ENCODE measurements around the gene MT1B.

MT1B gene

GRCh38 chr16:56691885-56692284 is 40.2 kb downstream of the MT1B start:
- no peak for DNase-seq

DNA sequence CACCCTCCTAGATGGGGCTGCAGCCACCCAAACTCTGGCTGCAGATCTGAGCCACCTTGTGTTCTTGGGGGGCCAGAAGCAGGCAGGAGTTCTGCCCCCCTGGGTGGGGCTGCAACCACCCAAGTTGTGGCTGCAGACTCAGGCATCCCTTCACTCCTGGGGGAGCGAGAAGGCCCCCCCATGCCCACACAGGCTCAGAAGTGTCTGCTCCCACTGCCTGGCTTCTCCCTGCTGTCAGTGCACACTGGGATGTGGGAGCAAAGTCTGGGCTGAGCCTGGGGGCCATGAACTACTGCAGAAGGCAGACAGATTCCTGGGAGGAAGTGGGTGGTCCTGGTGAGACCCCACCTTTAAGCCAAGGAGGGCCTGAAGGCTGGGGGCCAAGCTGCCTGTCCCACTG is 43.6 kb downstream of the MT1B start:
- DNase-seq: no peak

GRCh38 chr16:56697456-56698155 is 45.9 kb downstream of the MT1B start:
- DNase-seq: no peak

GRCh38 chr16:56700195-56700594 is 48.5 kb downstream of the MT1B start:
- DNase-seq: no peak

- no peak for DNase-seq
Measured at GRCh38 chr16:56700631-56701030, 48.9 kb downstream of the MT1B start.

- DNase-seq: no peak
Measured at GRCh38 chr16:56701534-56701933, 49.8 kb downstream of the MT1B start.
